ENCODE data around the gene LRRC4C. TPM values are rescaled to one million over a fixed set of nuclear protein-coding genes. Genes with fewer than 3 reads are reported as not detected.
A peak's percentile ranks its signal among the peaks of the same experiment; 100 is the strongest.

The LRRC4C gene
- 0.23 TPM for total RNA-seq

GRCh38 chr11:41459465-41460401, at the start of gene LRRC4C:
LRRC4C (minus strand) TSS chr11:41459652.
- ATAC-seq, result no peak
- DNase-seq (ENCODE audit: low spot score), result no peak

GRCh38 chr11:41508121-41508520, 48.7 kb upstream of the LRRC4C start:
- DNase-seq (ENCODE audit: low spot score), result no peak
- ATAC-seq, result no peak

DNA sequence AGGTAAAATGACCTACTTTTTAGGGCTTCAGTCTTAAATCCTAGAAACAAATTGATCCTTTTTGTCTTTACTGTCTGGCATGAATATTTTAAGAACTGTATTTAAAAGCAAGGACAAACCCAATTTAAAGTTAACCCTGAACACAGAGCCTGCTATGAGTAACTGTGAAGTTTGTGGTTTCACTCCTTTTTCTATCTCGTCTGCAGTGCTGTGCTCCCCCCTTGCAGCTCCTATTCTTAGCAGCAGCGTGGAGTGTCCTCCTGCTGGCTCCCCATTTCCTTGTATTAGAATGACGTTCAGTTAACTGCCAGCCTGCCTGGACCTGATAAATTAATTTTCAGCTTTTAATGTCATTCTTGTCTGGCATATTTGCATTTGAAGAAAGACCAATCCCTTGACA, 40.0 kb upstream of the LRRC4C start:
- DNase-seq (ENCODE audit: low spot score), result no peak
- ATAC-seq, result no peak

GRCh38 chr11:41498726-41499125, 39.3 kb upstream of the LRRC4C start:
- ATAC-seq (no peak), DNase-seq (ENCODE audit: low spot score) (no peak)

- ATAC-seq, result no peak
- no peak for DNase-seq (ENCODE audit: low spot score)
Measured at GRCh38 chr11:41497974-41498373, 38.5 kb upstream of the LRRC4C start.

GRCh38 chr11:41494716-41495115, 35.3 kb upstream of the LRRC4C start:
- ATAC-seq (no peak), DNase-seq (ENCODE audit: low spot score) (no peak)

DNA sequence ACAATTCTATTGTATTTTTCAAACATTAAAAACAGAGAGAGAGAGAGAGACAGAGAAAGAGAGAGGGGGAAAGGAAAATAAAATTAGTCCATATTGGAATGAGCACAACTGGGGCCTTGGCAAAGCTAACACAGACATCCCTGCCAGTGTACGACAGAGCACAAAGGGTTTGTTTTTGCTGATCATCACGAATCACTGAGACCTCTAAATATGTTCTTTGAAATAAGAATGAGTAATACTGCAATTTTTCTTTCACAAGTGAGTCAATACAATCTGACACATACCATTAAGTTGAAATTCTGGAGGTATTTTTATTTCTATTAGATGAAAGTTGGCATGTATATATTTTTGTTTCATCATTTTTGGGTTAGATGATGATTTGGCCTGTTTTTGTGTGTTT, 27.0 kb upstream of the LRRC4C start:
- ATAC-seq (no peak), DNase-seq (ENCODE audit: low spot score) (no peak)

DNA sequence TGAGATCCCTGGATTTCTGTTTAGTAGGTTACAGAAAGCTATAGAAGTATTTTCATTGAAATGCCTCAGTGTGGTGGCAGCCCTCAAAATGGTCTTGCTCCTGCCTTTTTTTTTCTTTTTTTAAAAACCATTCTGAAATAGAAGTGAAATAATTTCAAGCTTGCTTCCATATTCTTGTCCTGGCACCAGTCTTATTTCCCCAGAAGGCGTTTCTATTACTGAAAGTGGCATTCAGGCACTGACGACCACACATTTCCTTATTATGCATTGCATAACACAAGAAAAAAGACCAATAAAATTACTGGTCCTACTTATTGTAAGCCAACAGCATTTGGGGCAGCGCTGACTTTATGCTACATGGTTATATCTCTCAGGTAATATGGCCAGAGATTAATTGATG, 24.5 kb upstream of the LRRC4C start:
- no peak for ATAC-seq

DNA sequence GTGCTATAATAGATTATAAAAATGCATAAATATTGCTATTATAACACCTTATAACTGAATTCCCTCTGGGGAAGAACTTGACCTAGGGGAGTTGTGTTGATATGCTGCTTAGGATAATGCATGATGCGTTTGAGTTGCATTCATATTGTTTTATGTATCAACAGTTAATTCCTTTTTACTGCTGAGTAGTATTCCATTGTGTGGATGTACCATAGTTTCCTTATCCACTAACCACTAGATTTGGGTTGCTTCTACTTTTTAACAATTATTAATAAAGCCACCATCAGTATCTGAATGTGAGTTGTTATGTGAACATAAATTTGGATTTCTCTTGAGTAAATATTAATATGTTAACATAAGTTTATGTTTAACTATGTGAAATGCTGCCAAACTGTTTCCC, 19.7 kb upstream of the LRRC4C start:
- DNase-seq (ENCODE audit: low spot score), result no peak
- no peak for ATAC-seq

More for the DNA sequence above, 24.5 kb upstream of the LRRC4C start:
- DNase-seq (ENCODE audit: low spot score), result no peak

DNA sequence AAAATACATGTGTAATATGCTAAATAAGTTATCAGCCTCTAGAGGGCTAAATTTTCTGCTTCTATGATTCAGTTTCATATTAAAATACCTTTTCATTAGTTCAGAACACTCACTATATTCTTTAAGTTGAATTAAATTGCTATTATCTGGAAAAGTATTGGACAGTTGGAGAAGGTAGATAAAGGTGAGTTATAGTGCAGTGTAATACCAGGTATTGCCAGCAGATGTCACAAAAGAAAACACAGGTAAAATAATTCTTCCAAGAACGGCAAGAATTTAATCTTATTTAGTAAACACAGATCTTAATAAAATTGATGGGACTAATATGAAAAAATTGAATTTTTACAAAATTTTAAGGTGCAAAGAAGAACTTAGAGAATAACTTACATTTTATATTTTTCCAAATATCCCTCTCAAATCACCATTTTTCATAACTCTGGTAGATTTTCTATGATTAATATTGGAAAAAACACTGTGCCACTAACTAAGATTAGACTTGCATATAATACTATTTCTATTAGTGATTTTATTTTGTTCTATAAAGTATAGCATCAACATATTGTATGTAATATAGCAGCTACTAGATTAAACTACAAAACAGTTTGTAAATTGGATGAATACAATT, 1.7 kb upstream of the LRRC4C start:
- peak; percentile 64 for ATAC-seq
- no peak for DNase-seq (ENCODE audit: low spot score)

DNA sequence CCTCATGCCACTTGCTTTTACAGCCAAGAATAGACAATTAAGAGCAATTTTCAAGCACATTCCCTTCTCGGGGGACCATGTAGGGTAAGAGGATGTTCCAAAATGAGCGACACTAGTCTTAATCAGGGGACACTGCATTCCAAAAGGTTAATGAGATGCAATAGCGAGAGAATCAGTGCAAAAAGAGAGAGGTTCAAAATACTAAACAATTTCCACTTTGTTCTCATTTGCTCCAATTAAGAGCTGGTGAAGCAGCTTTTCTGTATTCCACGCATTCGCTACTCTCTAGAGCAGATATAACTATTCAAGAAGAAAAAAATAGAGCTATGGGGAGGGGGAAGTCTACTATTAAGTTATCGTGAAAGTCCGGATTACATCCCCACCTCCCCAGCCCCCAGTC, 811 bp downstream of the LRRC4C start:
- no peak for DNase-seq (ENCODE audit: low spot score)
- ATAC-seq, result no peak

DNA sequence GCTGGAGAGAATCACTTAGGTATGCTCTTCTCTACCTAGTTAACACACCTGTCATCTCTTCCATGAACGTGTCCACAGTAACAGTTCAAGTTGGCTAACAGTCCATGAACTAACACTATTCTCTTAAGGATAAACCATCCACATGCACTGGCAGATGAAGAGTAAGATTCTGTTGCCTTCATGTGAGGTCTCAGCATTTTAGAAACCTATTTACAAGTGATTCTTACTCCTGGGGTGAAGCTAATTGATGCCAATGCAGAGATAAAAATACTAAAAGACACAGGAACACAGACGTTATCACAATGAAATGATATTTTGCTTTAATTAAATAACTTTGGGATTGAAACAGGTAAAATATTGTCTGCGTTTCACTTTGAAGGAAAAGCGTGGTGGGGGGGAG, 1.3 kb downstream of the LRRC4C start:
- no peak for ATAC-seq

GRCh38 chr11:41457216-41458014, 2.0 kb downstream of the LRRC4C start:
- no peak for DNase-seq (ENCODE audit: low spot score)
- no peak for ATAC-seq

More for the DNA sequence above, 1.3 kb downstream of the LRRC4C start:
- no peak for DNase-seq (ENCODE audit: low spot score)

DNA sequence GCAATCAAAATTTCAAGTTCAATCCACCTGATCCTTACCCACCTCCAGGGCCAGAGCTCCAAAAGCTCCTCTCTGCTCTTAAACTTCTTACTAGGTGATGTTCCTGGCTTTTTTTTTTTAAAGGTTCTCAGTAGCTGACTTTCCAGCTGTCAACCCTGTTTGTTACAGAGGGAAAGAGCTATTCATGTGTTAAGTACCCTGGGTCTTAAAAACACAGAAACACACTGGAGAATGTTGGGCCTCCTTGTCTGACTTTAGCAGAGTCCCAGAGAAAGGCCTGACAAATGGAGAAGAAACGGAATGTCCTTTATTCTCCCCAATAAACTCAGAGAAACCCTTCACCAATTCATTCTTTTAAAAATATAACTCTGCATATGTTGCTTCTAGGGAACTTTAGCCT, 3.2 kb downstream of the LRRC4C start:
- ATAC-seq (no peak), DNase-seq (ENCODE audit: low spot score) (no peak)

- ATAC-seq (no peak), DNase-seq (ENCODE audit: low spot score) (no peak)
Measured at GRCh38 chr11:41451011-41451410, 8.4 kb downstream of the LRRC4C start.

GRCh38 chr11:41449483-41450050, 9.9 kb downstream of the LRRC4C start:
- no peak for DNase-seq (ENCODE audit: low spot score)
- ATAC-seq, result no peak

DNA sequence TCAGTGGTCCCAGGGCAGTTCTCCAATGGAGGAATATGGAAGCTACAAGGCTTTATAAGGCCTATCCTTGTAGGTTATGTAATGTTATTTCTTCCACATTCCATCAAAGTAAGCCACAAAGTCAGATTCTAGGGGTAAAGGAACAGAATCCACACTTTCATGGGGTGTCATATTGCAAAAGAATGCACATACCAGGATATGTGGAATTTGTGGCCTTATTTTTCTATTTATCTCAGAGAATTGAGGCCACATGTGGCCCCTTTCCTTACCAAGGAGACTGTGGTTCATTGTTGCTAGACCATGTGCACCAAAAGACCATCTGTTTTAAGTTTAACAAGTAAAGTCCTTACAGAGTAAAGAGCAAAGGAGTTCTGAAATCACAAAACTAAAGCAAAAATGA, 12.9 kb downstream of the LRRC4C start:
- DNase-seq (ENCODE audit: low spot score) (no peak), ATAC-seq (no peak)

GRCh38 chr11:41446107-41446506, 13.3 kb downstream of the LRRC4C start:
- DNase-seq (ENCODE audit: low spot score) (no peak), ATAC-seq (no peak)

GRCh38 chr11:41437006-41437490, 22.4 kb downstream of the LRRC4C start:
- no peak for DNase-seq (ENCODE audit: low spot score)

GRCh38 chr11:41435531-41435930, 23.9 kb downstream of the LRRC4C start:
- ATAC-seq, result no peak

More at GRCh38 chr11:41437006-41437490, 22.4 kb downstream of the LRRC4C start:
- no peak for ATAC-seq

DNA sequence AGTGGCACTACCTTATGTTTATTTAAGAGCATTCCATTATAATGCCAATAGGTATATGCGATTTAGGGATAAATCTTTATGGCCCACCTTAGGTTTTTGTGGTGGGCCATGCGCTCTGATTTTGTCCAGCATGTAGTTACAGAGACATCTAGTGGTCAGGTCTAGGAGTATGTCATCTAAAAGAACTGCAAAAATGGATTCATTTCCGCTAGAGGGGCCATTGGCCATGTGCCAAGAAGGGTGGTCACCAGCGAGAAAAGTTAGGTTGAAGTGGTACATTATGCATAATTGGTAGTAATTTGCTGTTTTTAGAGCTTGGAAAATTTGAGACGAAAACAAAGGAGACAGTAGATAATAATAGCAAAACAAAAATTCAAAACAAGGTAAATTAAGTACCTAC, 27.7 kb downstream of the LRRC4C start:
- DNase-seq (ENCODE audit: low spot score), result no peak
- ATAC-seq, result peak; percentile 75

More at GRCh38 chr11:41435531-41435930, 23.9 kb downstream of the LRRC4C start:
- no peak for DNase-seq (ENCODE audit: low spot score)

Measured in left lobe of liver (tissue), 2 donors.